NB4 (cell line): ENCODE measurements around the gene ERBB3.

Experiments used
- MYC ChIP-seq: IDR thresholded peaks from 2 replicates; pipeline ENCODE4 v1.6.1; 2011; ENCODE audit warnings: low read depth, low read length
- POLR2A ChIP-seq: IDR thresholded peaks from 2 replicates; pipeline ENCODE4 v1.6.1; 2011; ENCODE audit warnings: mild to moderate bottlenecking; ENCODE audit not compliant: insufficient read length; ENCODE audit errors: extremely low read depth
- TF ChIP-seq, protein P1 (sequence below): IDR thresholded peaks from one replicate; pipeline ENCODE4 v1.5.1; 2012; ENCODE audit warnings: low read depth, low read length
- TF ChIP-seq, protein P2 (sequence below): IDR thresholded peaks from 2 replicates; pipeline ENCODE4 v1.6.1; 2011; ENCODE audit warnings: low read depth, low read length

DNA sequence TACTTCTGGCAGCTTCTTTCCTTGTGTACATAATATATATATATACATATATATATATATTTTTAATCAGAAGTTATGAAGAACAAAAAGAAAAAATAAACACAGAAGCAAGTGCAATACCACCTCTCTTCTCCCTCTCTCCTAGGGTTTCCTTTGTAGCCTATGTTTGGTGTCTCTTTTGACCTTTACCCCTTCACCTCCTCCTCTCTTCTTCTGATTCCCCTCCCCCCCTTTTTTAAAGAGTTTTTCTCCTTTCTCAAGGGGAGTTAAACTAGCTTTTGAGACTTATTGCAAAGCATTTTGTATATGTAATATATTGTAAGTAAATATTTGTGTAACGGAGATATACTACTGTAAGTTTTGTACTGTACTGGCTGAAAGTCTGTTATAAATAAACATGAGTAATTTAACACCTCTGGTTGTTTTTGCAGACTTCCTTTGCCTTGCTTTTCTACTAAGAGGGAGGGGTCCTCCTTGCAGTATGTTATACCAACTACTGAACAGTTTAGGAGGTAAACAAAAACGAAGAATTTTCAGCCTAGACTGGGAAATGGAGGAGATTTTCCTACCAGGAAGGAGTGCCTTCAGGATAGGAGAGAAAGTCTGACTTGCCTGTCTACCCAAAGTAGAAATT lies 41.8 kb upstream of the ERBB3 start:
- TF ChIP-seq, protein P1, sequence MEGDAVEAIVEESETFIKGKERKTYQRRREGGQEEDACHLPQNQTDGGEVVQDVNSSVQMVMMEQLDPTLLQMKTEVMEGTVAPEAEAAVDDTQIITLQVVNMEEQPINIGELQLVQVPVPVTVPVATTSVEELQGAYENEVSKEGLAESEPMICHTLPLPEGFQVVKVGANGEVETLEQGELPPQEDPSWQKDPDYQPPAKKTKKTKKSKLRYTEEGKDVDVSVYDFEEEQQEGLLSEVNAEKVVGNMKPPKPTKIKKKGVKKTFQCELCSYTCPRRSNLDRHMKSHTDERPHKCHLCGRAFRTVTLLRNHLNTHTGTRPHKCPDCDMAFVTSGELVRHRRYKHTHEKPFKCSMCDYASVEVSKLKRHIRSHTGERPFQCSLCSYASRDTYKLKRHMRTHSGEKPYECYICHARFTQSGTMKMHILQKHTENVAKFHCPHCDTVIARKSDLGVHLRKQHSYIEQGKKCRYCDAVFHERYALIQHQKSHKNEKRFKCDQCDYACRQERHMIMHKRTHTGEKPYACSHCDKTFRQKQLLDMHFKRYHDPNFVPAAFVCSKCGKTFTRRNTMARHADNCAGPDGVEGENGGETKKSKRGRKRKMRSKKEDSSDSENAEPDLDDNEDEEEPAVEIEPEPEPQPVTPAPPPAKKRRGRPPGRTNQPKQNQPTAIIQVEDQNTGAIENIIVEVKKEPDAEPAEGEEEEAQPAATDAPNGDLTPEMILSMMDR, result no peak
- TF ChIP-seq POLR2A (no peak), MYC (no peak)
- TF ChIP-seq, protein P2, sequence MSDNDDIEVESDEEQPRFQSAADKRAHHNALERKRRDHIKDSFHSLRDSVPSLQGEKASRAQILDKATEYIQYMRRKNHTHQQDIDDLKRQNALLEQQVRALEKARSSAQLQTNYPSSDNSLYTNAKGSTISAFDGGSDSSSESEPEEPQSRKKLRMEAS, result no peak
